HG03521 (cell line): ENCODE measurements around the gene TENT4A.
A peak's percentile ranks its signal among the peaks of the same experiment; 100 is the strongest.
"Not testable (repeated sequence)": the region's sequence is repeated elsewhere in the genome, so short reads cannot be mapped to it uniquely, and the experiment has no call there.

Experiments used
- ATAC-seq: cut with Tn5 transposase; IDR thresholded peaks from one replicate; pipeline ENCODE4 v1.9.1; 2021; ENCODE audit warnings: mild to moderate bottlenecking, moderate library complexity; ENCODE audit not compliant: unreplicated experiment

The TENT4A gene

GRCh38 chr5:6766604-6767093, 53.4 kb downstream of the TENT4A start:
- no peak for ATAC-seq

GRCh38 chr5:6767481-6768063, 54.3 kb downstream of the TENT4A start:
- ATAC-seq, result no peak

GRCh38 chr5:6768590-6769230, 55.5 kb downstream of the TENT4A start:
- ATAC-seq, result no peak

GRCh38 chr5:6770826-6771607, 57.8 kb downstream of the TENT4A start:
- ATAC-seq, result no peak

GRCh38 chr5:6772886-6773285, 59.7 kb downstream of the TENT4A start:
- ATAC-seq, result no peak

- no peak for ATAC-seq
Measured at GRCh38 chr5:6773342-6774035, 60.3 kb downstream of the TENT4A start.

GRCh38 chr5:6774207-6774606, 61.0 kb downstream of the TENT4A start:
- ATAC-seq, result not testable (repeated sequence)

- ATAC-seq, result no peak
Measured at GRCh38 chr5:6774721-6775204, 61.5 kb downstream of the TENT4A start.

- ATAC-seq, result no peak
Measured at GRCh38 chr5:6775571-6775970, 62.3 kb downstream of the TENT4A start.

DNA sequence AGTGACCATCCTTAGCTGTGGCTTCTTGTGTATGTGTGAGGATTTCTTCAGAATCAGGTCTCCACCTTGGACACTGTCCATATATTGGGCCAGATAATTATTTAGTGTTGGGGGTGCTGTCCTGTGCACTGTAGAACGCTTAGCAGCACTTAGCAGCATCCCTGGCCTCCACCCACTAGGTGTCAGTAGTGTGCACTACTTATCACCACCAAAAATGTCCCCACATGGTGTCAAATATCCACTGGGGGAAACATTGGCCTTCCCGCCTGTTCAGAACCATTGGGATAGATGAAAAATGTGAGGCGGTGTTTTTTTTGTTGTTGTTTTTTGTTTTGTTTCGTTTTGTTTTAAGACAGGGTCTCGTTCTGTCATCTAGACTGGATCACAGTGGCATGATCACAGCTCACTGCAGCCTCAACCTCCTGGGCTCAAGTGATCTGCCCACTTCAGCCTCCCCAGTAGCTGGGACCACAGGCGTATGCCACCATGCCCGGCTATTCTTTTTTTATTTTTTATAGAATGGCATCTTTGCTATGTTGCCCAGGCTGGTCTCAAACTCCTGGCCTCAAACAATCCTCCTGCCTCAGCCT, 67.7 kb downstream of the TENT4A start:
- ATAC-seq, result peak; percentile 84

DNA sequence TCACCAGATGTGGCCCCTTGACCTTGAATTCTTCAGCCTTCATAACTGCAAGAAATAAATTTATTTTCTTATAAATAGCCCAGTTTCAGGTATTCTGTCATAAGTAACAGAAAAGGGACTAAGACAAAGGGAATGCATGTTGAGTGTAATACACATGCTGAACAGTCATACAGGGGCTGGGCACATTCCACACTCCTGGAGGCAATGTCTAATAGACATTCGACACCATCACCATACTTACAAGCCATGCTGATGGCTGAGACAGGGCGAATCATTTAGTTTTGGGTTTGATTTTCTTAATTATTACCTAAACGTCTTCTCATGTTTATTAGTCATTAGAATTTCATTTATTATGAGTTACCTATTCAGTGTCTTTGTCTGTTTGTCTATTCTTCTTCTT, 68.5 kb downstream of the TENT4A start:
- ATAC-seq, result no peak

- no peak for ATAC-seq
Measured at GRCh38 chr5:6783787-6784186, 70.6 kb downstream of the TENT4A start.

- no peak for ATAC-seq
Measured at GRCh38 chr5:6784481-6784880, 71.2 kb downstream of the TENT4A start.

GRCh38 chr5:6785161-6785860, 72.1 kb downstream of the TENT4A start:
- no peak for ATAC-seq

GRCh38 chr5:6785861-6786180, 72.6 kb downstream of the TENT4A start:
- no peak for ATAC-seq

- no peak for ATAC-seq
Measured at GRCh38 chr5:6786786-6787495, 73.7 kb downstream of the TENT4A start.

GRCh38 chr5:6787941-6788340, 74.7 kb downstream of the TENT4A start:
- ATAC-seq, result no peak

- no peak for ATAC-seq
Measured at GRCh38 chr5:6788439-6788838, 75.2 kb downstream of the TENT4A start.

- ATAC-seq, result no peak
Measured at GRCh38 chr5:6788956-6789649, 75.9 kb downstream of the TENT4A start.
